ENCODE data around the gene EVC. TPM values are rescaled to one million over a fixed set of nuclear protein-coding genes. Genes with fewer than 3 reads are reported as not detected.
A peak's percentile ranks its signal among the peaks of the same experiment; 100 is the strongest.

EVC gene
- total RNA-seq, 1 donor from 2014 or later = 9.5 TPM

DNA sequence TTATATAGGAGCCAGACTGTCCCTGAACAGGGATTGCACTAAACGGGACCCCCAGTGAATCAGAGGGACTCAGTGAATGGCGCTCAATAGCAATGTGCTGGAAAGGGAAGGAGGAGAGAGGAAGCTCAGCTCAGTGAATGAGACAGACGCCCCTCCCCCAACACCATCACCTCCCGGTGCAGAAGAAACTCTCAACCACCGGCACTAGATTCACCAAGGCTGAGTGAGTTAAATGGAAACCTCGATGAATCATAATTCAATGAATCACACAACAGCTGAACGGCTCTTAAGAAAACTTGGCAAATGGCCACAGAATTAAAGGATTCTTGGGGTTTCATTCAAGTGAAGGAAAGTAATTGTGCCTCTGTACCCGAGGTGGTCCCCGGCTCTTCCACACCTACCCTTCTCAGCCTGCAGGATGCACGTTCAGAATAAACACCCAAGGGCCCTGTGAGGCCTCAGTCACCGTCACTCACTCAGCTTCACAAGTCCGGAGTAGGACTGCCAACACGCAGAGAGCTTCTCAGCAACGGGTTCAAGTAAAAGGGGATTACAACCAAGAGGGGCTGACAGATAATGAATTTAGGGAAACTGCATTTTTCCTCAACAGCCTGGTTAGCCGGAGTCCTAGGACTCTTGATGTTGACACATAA is 152.6 kb downstream of the EVC start:
- H3K36me3 ChIP-seq (ENCODE audit: control insufficient read depth, insufficient read depth, low read length) = no peaks in the 10 kb centered on the region
- no peaks in the 10 kb centered on the region for H3K27me3 ChIP-seq (ENCODE audit: control insufficient read depth, insufficient read depth, low read length)
- TF ChIP-seq, protein P1, sequence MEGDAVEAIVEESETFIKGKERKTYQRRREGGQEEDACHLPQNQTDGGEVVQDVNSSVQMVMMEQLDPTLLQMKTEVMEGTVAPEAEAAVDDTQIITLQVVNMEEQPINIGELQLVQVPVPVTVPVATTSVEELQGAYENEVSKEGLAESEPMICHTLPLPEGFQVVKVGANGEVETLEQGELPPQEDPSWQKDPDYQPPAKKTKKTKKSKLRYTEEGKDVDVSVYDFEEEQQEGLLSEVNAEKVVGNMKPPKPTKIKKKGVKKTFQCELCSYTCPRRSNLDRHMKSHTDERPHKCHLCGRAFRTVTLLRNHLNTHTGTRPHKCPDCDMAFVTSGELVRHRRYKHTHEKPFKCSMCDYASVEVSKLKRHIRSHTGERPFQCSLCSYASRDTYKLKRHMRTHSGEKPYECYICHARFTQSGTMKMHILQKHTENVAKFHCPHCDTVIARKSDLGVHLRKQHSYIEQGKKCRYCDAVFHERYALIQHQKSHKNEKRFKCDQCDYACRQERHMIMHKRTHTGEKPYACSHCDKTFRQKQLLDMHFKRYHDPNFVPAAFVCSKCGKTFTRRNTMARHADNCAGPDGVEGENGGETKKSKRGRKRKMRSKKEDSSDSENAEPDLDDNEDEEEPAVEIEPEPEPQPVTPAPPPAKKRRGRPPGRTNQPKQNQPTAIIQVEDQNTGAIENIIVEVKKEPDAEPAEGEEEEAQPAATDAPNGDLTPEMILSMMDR (IDR thresholded peaks at IDR 0.05; ENCODE audit: insufficient read depth, low read length, severe bottlenecking) = no peak
- DNase-seq (ENCODE audit: low read depth) = peak; percentile 93
- no peak for FAIRE-seq
- H3K4me3 ChIP-seq (ENCODE audit: low read depth, low read length) = no peak overlapping the region

Other genes starting within 250 kb of the EVC start
- gene EVC2, start 2.6 kb upstream of the EVC start, total RNA-seq = 8.2 and 9.5 TPM in 2 replicates
- gene CRMP1, start 181.9 kb downstream of the EVC start, total RNA-seq = 0.13 TPM in 1 of 2 replicates, not detected in the other